ENCODE measurements around the gene UGT1A5. TPM values are rescaled to one million over a fixed set of nuclear protein-coding genes. Genes with fewer than 3 reads are reported as not detected.

Gene UGT1A5
- total and polyA plus RNA-seq, 10 of the 15 experiments (the other 5 are each of a cell fraction or from before 2014, with no cell fraction given) = not detected

DNA sequence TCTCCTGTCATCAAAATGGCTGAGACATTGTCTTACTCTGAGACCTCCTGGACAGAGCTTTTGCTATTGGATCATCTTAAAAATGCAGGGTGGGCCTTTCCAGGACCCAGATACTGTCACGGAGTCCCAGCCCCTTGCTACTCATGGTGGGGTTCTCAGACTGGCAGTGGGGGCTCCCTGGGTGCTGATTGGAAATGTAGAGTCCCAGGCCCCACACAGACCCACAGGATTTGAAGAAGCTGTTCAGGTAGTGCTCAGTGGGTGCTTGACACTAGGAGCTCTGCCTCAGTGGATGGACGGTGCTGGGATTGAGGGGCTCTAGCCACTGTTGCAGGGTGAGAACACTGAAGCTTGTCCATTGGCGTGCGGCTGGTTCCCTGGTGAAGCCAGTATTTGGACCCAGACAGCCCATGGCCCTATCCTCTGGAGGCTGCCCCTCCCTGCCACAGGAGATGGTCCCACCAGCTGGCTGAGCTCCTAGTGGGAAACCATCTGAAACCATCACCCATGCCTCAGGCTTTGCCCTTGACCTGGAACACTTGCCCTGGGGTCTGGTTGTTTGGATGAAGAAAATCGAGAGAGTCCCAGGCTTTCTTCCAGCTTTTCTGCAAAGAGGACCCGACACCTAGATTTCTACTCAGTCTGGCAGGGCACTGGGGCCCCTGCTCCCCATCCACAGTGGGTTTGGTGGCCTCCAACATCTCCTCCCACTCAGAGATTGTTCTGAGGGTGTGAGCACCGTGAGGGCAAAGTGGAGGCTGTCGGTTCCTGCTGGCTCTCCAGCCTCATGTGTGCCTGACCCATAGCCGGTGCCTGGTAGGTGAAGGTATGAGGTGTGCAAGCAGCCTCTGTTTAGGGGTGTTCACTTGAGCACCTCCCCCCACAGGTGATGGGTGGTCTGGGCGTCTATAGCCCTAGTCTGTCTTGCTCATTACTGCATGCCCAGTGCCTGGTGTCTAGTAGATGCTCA is 95.5 kb downstream of the UGT1A5 start (continued):
- no peak for TF ChIP-seq REST (IDR thresholded peaks at IDR 0.05; ENCODE audit: low read depth, low read length)
- TF ChIP-seq CREB1 (IDR thresholded peaks at IDR 0.05; ENCODE audit: low read depth) = no peak
- no peak for TF ChIP-seq SREBF1 (IDR thresholded peaks at IDR 0.05; ENCODE audit: low read length)
- TF ChIP-seq BCLAF1 (IDR thresholded peaks at IDR 0.05) = no peak

Data from GM12878 (cell line).